Posterior cingulate gyrus (tissue), 11 donors: Measurements from ENCODE around the gene GUCY1B1.

Experiments
- DNase-seq, 10 donors: peaks; one replicate each; pipeline versions ENCODE4 v3.0.0 to v3.0.0-alpha.2; 2020 to 2021; ENCODE audit warnings: mixed read lengths in 3 of 10
- intact Hi-C: fragments of 100-400 bp; cut with DNase I; formaldehyde crosslinking; loops from one replicate; pipeline ENCODE4 v1.15.1; 2023

GUCY1B1 gene

GRCh38 chr4:155758481-155759371, at the start of gene GUCY1B1:
TSS of gene GUCY1B1 (plus strand) at chr4:155759021. CDS start at chr4:155759141, 120 bp downstream.
- DNase-seq = peak; percentile 95 to 99 (median 98)
- intact Hi-C loops = no loop called here

- intact Hi-C loops = no loop called here
- DNase-seq = no peak
Measured at GRCh38 chr4:155709918-155710317, 48.9 kb upstream of the GUCY1B1 start.

DNA sequence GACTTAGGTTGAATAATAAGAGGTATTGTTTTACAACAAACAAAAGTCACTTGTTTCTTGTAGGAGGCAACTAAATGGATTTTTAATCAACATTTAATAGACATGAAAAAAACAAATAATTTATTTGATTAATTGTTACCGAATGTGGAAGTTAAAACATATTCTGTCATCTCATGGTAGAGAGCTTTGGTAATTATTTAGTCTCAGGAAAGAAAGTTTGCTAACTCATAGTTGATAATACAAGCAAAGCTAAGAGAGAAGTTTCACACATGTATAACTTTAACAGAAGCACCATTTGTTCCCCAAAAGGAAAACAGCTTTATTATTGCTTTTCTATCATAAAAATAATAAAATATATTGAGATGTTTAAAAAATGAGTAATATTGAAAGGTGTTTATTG, 47.3 kb upstream of the GUCY1B1 start:
- DNase-seq = no peak
- intact Hi-C loops = no loop called here

DNA sequence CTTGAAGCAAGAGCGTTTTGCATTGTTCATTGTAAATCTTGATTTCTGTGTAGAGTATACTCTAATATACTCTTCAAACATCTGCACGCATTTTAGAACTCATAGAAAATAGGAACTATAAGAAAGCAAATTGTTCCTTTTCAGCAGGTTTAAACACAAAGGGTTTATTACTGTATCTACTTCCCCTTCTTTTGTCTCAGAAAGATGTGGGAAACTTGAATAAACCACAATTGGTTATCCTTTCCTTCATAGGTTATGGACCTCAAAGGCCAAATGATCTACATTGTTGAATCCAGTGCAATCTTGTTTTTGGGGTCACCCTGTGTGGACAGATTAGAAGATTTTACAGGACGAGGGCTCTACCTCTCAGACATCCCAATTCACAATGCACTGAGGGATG, 46.0 kb upstream of the GUCY1B1 start:
- DNase-seq = no peak
- intact Hi-C loops = no loop called here

DNA sequence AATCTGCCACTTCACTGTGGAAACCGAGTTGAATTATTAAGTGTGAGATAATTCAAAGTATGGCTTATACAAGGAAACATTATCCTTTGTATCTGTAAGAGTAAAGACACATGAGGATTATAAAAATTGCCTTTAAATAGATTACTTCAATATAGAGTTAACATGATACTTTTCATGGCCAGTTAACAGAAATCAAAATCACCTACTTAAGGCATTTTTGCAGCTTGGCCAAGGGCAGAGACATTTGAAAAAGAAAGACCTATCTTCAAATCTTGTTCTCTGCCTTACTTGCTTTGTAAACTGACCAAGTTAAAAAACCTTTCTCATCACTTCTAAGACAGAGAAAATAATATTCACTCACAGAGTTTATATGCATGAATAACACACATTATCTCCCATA, 44.9 kb upstream of the GUCY1B1 start:
- no peak for DNase-seq
- intact Hi-C loops = no loop called here

DNA sequence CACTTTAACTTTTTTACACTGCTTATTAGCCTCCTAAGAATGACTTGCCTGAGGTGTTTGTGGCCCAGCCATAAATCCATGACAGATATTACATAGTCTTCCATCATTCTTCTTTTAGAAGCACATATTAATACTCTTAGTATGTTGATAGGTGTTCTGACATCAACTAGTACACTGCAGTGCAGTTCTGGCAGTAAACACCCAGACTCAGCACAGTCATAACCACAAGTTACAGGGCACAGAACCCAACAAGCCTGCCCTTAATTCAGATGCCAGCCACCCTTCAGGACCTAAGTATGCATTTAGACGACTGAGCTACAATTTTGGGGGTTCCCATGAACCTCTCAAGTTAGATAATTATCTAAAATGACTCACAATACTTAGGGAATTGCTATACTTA, 36.5 kb upstream of the GUCY1B1 start:
- intact Hi-C loops = no loop called here
- DNase-seq = no peak

DNA sequence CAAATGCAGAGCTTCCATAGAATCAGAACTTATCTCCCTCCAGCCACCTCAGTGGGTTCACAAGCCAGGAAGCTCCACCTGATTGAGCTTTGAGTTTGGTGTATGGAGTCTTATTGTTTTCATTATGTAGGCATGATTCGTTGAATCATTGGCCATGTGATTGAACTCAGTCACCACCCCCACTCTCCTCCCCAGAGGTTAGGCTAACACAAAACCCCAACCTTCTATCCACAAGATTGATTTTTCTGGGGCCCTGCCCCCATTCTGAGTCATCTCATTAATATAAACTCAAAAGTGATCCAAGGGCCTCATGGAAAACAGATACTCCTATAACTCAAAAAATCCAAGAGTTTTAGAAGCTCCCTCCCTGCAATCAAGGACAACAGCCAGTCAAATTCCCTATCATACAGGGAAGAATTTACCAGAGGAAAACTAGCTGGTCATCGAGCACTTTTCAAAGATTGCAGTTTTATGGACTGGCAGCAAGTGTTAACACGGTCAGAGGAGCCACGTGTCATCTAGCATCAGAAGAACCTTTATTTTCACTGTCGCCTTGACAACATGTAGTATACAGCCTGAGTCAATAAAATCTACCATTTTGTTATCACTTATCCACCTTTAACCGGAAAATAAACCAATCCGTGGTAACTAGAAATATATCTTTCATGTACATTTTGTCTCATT, 35.9 kb upstream of the GUCY1B1 start:
- no peak for DNase-seq
- intact Hi-C loops = no loop called here

DNA sequence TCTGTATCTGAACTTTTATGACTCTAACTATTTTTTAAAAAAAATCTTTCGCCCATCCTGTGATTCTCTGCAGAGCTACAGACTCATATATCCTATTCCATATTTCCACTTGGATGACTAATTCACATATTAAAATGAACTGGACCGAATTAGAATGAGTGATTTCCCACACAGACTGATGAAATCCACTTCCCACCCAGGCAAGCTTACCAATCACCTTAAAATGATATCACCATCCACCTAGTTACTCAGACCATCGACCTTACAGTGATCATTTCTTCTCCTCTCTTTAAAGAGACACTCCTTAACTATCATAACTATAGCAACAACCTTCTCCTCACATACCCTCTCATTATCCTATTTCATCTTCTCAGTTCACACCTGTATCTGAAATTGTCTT, 34.1 kb upstream of the GUCY1B1 start:
- intact Hi-C loops = no loop called here
- no peak for DNase-seq

DNA sequence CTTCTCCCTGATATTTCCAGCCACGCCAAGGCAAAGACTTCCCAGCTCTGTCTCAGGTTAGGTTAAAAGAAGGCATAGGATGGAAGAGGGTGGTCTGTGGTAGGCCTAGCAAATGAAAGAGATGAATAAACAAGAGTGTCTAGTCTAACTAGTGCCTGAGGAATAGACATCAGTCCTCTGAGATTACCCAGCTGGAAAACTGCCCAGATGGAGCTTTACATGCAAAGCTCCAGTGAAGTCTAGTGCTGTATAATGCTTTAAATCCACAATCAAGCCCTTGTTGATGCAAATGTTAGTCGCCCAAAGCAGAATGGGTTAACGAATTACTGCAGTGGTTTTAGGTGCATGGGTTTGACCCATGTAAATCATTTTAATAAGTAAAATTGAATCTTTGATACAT, 24.8 kb upstream of the GUCY1B1 start:
- intact Hi-C loops = no loop called here
- no peak for DNase-seq

GRCh38 chr4:155734951-155735350, 23.9 kb upstream of the GUCY1B1 start:
- intact Hi-C loops = no loop called here
- no peak for DNase-seq

GRCh38 chr4:155735496-155735895, 23.3 kb upstream of the GUCY1B1 start:
- no peak for DNase-seq
- intact Hi-C loops = no loop called here

DNA sequence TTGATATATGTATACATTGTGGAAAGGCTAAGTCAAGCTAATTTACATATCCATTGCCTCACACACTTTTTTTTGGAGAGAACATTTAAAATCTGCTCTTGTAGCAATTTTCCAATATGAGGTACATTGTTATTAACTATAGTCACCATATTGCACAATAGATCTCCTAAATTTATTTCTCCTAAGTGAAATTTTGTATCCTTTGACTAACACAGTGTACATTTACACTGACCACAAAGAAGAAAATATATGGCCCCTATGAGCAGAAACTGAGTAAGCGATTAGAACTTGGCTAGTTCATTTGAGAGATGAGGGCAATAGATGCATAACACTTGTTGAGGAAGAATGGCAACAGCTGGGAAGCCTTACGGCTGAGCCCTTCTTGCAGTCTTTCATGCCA, 20.3 kb upstream of the GUCY1B1 start:
- intact Hi-C loops = no loop called here
- no peak for DNase-seq

- intact Hi-C loops = no loop called here
- DNase-seq = no peak
Measured at GRCh38 chr4:155741546-155741945, 17.3 kb upstream of the GUCY1B1 start.

DNA sequence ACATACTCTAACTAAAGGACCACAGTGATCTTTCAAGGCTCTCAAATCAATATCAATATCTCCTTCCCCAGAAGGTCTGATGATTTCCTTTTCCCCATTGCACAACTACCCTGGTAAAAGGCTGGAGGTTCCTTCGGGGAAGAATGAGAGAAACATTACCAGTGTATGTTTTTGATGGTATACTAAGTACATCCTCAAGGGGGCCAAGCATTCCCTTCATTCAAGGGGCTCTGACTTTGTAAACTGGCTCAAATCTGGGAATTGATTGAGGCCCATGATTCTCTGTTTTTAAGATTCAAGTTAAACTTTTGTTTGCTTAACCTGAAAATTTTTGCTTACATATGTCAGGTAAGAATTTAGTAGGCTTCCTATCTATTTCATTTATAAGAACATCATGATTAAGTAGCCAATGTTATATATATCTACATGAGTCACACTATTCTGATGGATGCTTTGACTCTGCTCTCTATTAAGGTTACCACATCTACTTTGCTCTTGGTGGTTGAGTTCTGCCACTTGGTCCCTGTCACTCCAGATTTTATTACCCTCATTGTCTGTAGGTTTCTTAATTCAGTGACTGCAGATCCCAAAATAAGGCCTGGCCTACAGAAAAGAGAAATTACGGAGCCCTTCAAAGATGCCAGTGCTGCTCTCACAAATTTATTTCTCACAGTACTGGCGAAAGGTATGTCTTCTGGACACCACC, 16.4 kb upstream of the GUCY1B1 start:
- intact Hi-C loops = no loop called here
- DNase-seq = no peak

- no peak for DNase-seq
Measured at GRCh38 chr4:155745984-155746383, 12.8 kb upstream of the GUCY1B1 start.

DNA sequence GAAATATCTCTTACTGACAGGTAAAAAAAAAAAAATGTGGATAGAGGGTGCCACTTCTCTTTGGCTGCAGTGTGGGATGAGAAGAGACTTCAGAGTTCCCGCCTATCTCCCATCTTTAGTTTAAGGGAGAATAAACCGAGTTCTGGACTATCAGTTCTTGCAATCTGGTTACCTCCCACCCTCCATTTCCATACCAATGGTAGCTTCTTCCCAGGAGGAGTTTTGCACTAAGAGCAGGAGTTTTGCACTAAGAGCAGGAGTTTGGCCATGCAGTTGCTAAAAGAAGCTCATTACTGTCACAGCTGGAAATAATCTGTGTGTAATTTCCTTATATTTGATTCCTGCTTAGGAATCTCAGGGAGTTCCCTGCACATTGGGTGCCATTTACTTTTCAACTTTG, 10.8 kb upstream of the GUCY1B1 start:
- no peak for DNase-seq
- intact Hi-C loops = no loop called here

More at GRCh38 chr4:155745984-155746383, 12.8 kb upstream of the GUCY1B1 start:
- intact Hi-C loops = no loop called here

DNA sequence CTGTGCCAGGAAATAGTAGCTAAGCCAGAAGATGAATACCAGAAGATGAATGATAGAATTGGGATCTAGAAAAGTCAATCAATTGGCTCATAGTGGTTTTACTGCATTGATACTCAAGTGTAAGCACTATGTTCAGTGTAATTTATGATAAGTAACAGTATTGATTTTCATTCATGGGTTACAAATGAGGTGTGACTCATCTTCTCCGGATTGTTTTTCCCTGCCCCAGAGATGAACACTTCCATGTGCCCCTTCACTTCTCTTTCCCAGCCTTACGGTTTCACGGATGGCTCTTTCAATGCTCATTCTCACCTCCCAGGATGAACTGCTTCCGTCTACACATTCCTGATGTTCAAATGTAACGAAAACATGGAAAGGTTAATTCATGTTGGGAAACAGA, 9.8 kb upstream of the GUCY1B1 start:
- no peak for DNase-seq
- intact Hi-C loops = no loop called here

GRCh38 chr4:155751569-155751968, 7.3 kb upstream of the GUCY1B1 start:
- intact Hi-C loops = no loop called here
- DNase-seq = no peak

- no peak for DNase-seq
- intact Hi-C loops = no loop called here
Measured at GRCh38 chr4:155757745-155758265, 1.0 kb upstream of the GUCY1B1 start.

DNA sequence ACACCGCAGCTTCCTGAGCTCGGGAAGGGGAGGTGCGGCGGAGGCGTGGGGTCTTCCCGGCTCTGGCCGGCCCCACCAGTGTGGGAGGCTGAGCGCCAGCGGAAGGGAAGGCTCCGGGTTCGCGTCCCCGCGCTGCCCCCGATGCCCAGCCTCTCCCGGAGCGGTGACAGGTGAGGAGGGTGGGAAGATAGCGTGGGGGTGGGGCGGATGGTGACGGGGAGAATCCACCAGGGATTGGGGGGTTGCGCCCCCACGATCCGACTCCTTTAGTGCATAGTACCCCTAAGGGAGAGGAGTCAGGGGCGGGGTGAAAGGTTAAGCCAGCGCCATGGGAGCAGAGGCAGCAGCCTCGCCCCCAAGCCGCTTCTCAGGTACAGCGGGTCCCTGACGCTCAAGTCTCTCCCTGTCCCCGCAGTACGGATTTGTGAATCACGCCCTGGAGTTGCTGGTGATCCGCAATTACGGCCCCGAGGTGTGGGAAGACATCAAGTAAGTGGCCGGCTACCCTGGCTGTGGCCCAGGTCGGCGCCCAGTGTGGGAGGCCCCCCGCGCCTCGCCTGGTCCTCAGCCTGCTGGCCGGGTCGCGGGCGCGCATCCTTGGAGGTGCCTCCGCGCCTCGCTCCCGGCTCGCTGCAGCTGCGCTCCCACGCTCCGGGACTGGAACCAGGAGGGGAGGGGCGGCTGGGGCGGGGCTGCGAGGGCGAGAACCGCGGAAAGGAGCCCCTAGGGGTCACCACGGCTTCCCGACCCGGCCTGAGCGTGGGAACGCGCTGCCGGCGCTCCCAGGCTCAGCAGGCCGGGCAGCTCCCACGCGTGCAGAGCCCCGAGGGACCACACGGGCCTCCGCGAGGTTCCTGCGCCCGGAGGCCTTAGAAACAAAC, 791 bp downstream of the GUCY1B1 start:
- peak; percentile 23 to 89 (median 52) for DNase-seq
- intact Hi-C loops = no loop called here
